C4-2B (cell line): ENCODE data around the gene CDC42BPG.

Source experiments
- H3K27ac ChIP-seq: fragments of 450-650 bp; 2 replicates; pipeline ENCODE4 v1.5.1; 2017
- CTCF ChIP-seq: fragments of 450-650 bp; conservative IDR thresholded peaks from 2 replicates; pipeline ENCODE4 v1.5.1; 2017; ENCODE audit warnings: mild to moderate bottlenecking
- ZFX ChIP-seq: fragments of 450-650 bp; IDR thresholded peaks from 2 replicates; pipeline ENCODE4 v1.6.1; 2017

Gene CDC42BPG

GRCh38 chr11:64866173-64866491 lies 21.7 kb upstream of the CDC42BPG start:
- no peak overlapping the region for H3K27ac ChIP-seq
- TF ChIP-seq ZFX (no peak), CTCF (no peak)

GRCh38 chr11:64865286-64866172 lies 21.1 kb upstream of the CDC42BPG start:
- TF ChIP-seq ZFX (no peak), CTCF (no peak)
- no peak overlapping the region for H3K27ac ChIP-seq

- TF ChIP-seq CTCF (no peak), ZFX (no peak)
- H3K27ac ChIP-seq = no peak overlapping the region
Measured at GRCh38 chr11:64864473-64865285, 20.2 kb upstream of the CDC42BPG start.

GRCh38 chr11:64864135-64864472 lies 19.7 kb upstream of the CDC42BPG start:
- TF ChIP-seq ZFX (no peak), CTCF (no peak)
- H3K27ac ChIP-seq = no peak overlapping the region

- TF ChIP-seq CTCF = no peak
- no peak for TF ChIP-seq ZFX
- no peak overlapping the region for H3K27ac ChIP-seq
Measured at GRCh38 chr11:64863391-64864060, 19.1 kb upstream of the CDC42BPG start.

- TF ChIP-seq ZFX (no peak), CTCF (no peak)
- no peak overlapping the region for H3K27ac ChIP-seq
Measured at GRCh38 chr11:64862987-64863390, 18.5 kb upstream of the CDC42BPG start.
